ENCODE results near the gene CDK7.

CDK7 gene

DNA sequence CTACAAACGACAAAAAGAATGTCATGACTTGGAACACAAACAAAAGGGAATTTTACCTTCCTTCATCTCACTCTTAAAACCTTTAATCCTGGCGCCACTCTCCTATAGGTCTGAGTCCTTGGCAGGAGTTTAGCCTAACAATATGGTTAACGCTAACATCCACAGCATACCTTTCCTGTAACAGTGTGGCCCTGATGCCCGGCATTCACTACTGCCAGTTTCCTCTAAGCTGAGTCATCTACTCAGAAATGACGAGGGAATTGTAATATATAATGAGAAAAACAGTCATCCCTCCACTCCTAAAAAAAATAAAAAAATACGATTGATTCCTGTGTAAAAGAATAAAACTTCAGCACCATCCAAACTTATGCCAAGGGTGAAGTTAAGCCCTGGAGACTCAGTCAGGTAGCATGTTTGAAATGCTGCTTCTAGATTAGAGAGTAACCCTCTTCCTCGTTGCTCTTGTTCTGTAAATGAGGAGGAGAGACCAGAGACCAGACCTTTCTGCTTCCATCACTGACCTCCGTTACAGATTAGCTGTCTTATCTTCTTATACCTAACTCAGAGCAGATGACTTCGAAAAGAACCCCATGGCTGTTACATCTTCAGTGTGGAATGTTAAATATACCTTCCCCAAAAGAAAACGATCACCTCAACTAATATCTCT is 60.5 kb downstream of the CDK7 start:
- no peak for DNase-seq

DNA sequence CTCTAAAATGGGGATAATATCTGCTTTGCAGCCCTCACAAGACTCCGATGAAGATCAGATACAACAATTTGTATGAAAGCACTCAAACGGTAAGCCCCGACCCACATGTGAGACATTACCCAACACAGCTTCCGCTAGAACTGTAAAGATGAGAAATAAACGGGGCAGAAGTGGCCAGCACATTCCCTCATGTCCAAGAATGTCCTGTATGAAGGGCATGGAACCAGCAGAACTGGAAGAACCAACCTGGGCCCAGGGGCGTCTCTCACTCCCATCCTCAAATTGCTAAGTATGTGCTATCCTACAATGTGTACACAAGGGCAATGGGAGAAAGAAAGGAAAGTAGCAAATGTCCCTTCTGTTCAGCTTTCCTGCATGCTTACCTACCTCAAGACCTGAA is 64.9 kb downstream of the CDK7 start:
- DNase-seq = no peak

DNA sequence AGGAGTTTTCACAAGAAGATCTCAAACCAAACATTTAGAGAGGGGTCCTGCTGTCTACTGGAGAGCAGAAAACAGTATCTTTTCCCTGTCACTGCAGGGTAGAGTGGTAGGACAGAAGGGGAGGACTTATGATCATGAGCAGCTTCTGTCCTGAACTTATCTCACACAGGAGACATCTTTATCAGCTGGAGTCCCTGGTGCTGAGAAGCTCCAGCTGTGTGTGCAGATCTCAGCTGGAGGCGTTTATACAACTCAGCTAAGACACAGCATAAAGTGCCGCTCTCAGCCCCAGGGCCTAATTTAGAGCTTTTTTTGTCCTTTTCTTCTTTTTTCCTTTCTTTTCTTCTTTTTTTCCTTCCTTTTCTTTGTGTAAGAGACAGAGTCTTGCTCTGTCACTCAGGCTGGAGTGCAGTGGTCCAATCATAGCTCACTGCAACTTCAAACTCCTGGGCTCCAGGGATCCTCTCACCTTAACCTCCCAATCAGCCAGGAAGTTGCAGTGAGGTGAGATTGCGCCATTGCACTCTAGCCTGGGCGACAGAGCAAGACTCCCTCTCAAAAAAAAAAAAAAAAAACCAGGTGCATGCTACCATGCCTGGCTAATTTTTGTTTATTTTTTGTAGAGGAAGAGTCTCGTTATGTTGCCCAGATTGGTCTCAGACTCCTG is 66.0 kb downstream of the CDK7 start:
- DNase-seq = no peak

DNA sequence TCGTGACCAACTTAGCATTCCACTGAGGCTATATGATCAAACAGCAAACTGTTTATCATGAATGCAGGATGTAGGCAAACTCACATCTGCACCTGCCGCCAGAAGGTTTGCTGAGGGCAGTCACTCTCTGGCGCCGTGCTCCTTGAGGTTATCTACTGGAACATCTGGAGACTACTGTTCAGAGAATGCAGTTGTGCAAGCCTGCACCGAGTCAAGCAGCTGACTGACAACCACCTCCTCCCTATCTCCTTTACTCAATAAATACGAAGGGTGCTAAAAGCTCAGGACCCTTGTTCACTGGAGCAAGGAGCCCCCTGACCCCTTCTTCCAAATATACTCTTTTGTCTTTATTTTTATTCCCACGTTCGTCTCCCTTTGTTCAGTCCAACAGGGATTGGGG is 70.8 kb downstream of the CDK7 start:
- no peak for DNase-seq

DNA sequence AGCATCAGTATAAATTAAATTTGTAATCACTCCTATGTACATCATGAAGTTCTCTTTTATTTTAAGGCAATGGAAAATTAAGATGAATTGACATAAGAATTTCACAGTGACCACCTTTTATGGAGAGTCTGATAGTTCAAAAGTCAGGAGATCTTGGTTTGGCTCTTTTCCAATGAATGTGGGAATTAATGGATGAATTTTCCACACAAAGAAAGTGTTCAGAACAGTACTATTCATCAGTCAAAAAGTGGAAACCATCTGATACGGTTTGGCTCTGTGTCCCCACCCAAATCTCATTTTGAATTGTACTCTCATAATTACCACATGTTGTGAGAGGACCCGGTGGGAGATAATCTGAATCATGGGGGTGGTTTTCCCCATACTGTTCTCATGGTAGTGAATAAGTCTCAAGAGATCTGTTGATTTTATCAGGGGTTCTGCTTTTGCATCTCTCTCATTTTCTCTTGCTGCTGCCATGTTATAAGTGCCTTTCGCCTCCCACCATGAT is 73.4 kb downstream of the CDK7 start:
- DNase-seq = no peak

DNA sequence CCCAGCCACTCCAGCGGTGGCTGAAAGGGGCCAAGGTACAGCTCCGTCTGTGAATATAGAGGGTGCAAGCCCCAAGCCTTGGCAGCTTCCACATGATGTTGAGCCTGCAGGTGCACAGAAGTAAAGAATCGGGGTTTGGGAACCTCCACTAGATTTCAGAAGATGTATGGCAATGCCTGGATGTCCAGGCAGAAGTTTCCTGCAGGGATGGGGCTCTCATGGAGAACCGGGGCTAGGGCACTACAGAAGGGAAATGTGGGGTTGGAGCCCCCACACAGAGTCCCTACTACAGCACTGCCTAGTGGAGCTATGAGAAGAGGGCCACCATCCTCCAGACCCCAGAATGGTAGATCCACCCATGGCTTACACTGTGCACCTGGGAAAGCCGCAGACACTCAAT is 74.7 kb downstream of the CDK7 start:
- DNase-seq = no peak

DNA sequence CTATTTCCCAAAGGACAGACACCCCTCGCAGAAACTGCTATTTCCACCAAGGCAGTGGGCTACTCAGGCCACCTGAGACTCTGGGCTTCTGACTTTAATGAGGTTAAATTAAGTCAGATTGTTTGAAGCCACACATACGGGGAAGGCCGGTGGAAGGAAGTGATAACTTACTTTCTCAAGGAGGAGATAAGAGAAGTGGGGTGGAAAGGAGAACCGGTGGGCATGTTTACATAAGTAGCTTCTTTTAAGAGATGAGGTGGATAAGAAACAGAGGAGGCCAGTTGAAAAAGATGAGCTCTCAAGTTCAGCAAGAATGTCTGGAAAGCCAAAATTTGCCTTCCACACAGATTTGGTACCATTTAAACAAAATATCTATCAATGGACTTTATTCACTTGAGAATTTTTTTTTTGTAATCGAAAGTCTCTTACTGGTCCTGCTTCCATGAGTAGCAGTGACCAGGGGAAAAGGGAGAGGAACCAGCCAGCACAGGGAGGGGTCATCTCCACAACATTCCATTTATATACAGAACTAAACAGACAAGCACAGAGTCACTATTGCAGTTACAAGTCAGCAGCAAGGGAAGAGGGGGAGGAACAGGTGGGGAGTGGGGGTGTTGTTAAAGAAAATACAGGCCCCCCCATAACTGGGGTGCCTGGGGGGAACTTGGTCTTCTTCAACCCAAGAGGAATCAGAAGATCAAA is 77.9 kb downstream of the CDK7 start:
- DNase-seq = no peak

DNA sequence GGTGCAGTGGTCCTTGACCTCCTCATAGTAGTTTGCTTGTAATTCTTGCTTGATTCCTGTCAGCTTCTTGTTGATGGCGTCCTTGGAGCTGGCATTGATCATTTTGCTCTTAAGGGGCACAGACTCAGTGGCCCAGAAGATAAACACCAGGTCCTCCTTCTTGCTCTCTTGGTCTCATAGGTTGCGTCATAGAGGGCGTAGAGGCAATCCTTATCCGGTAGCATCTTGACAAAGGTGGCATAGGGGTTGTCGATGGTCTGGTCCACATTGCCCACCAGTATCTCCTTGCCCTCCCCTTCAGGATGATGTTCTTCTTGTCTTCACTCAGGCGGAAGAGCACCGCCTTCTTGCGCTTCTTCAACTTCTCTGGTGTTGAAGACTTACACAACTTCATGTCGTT is 78.7 kb downstream of the CDK7 start:
- DNase-seq = no peak

DNA sequence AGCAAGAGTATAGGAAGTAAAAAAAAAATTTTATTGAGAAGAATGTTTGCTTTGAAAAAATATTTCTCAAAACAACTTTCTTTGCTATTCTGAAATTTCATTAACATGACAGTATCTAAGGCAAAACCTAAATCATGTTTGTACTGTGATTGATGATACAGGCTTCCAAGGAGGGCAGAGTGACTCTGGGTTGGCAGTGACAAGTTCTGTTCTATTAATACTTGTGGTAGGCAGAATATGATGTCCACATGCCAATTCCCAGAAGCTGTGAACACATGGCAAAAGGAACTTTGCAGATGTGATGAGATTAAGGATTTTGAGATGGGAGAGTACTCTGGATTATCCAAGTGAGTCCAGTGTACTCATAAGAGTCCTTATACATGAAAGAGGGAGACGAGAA is 81.3 kb downstream of the CDK7 start:
- DNase-seq = no peak

DNA sequence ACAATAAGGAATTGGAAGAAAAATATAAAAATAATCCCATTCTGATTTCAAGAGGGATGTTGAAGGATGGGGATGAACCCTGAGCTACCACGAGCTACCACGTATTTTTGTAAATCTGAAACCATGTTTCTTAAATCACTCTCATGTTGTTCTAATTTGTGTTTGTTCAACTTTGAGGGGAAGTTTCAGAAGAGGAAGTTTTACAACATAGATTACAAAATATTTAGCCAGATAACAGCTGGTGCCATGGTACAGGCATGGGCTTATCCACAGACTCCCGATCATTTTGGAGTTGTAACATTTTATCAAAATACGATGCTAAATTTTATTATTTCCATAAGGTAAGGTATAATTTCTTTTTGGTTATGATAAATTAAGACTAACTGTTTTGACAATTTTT is 82.7 kb downstream of the CDK7 start:
- no peak for DNase-seq

DNA sequence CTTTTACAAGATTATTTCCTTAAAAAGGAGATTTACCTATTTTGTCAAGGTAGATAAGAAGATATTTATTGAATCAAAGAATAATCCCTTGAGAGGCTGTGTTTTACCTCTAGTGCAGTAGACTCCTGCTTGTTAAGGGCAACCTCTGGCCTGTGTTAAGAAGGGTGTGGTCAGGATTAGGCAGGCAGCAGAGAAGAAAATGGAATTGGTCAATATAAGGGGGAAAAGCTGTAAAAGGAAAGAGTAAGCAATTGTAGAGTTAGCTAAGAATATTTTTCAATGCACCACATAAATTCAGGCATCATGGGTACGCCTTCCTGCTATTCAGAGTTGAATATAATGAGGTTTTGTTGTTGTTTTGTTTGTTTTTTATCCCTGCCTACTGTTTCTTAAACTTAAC is 91.7 kb downstream of the CDK7 start:
- DNase-seq = no peak

Measured in NCI-H446 treated with DMSO at 0.1 percent for 48 hours (cell line).